Muscle layer of duodenum (tissue), 2 donors: Measurements from ENCODE around the gene GRK1.
"Not testable (repeated sequence)": the region's sequence is repeated elsewhere in the genome, so short reads cannot be mapped to it uniquely, and the experiment has no call there.

Experiments
- H3K27ac ChIP-seq: one replicate; pipeline ENCODE4 v1.7.0; 2013; ENCODE audit warnings: mild to moderate bottlenecking, low read length
- H3K27me3 ChIP-seq: one replicate; pipeline ENCODE4 v1.7.0; 2013; ENCODE audit warnings: low read depth, mild to moderate bottlenecking, control low read depth, low read length
- H3K36me3 ChIP-seq, 2 donors: one replicate each; pipeline ENCODE4 v1.7.0; 2013; ENCODE audit warnings: low read length in 2 of 2, control low read depth in 1 of 2, mild to moderate bottlenecking in 1 of 2; ENCODE audit not compliant: insufficient read depth in 2 of 2, control insufficient read depth in 1 of 2
- H3K4me1 ChIP-seq, 2 donors: one replicate each; pipeline ENCODE4 v1.7.0; 2013; ENCODE audit warnings: low read length in 2 of 2, mild to moderate bottlenecking in 2 of 2, control low read depth in 1 of 2, moderate library complexity in 1 of 2; ENCODE audit not compliant: insufficient read depth in 2 of 2, control insufficient read depth in 1 of 2
- H3K4me3 ChIP-seq, 2 donors: one replicate each; pipeline ENCODE4 v1.7.0; 2013; ENCODE audit warnings: low read length in 2 of 2, low read depth in 1 of 2, mild to moderate bottlenecking in 1 of 2
- H3K9me3 ChIP-seq, 2 donors: one replicate each; pipeline ENCODE4 v1.7.0; 2013; ENCODE audit warnings: low read length in 2 of 2, control low read depth in 1 of 2, mild to moderate bottlenecking in 1 of 2; ENCODE audit not compliant: control insufficient read depth in 1 of 2
- donor health status: healthy.

Gene GRK1

GRCh38 chr13:113624640-113625304, 42.2 kb upstream of the GRK1 start:
- peaks cover 14 to 25% of the 10 kb centered on the region in 2 donors for H3K36me3 ChIP-seq
- not testable (repeated sequence) for H3K27me3 ChIP-seq, H3K9me3 ChIP-seq, H3K4me1 ChIP-seq, H3K4me3 ChIP-seq, H3K27ac ChIP-seq

- Histone ChIP-seq H3K27ac (no peak overlapping the region), H3K27me3 (no peaks in the 10 kb centered on the region), H3K9me3 (no peaks in the 10 kb centered on the region), H3K4me1 (no peaks in the 10 kb centered on the region), H3K36me3 (peaks cover 14 to 28% of the 10 kb centered on the region in 2 donors), H3K4me3 (no peak overlapping the region)
Measured at GRCh38 chr13:113625965-113626721, 40.9 kb upstream of the GRK1 start.

GRCh38 chr13:113627136-113627535, 39.9 kb upstream of the GRK1 start:
- H3K4me3 ChIP-seq = no peak overlapping the region
- no peak overlapping the region for H3K27ac ChIP-seq
- H3K9me3 ChIP-seq = no peaks in the 10 kb centered on the region
- peaks cover 24 to 38% of the 10 kb centered on the region in 2 donors for H3K36me3 ChIP-seq
- no peaks in the 10 kb centered on the region for H3K4me1 ChIP-seq
- no peaks in the 10 kb centered on the region for H3K27me3 ChIP-seq

GRCh38 chr13:113628291-113629270, 38.4 kb upstream of the GRK1 start:
- no peak overlapping the region for H3K27ac ChIP-seq
- no peaks in the 10 kb centered on the region for H3K4me1 ChIP-seq
- H3K9me3 ChIP-seq = no peaks in the 10 kb centered on the region
- H3K27me3 ChIP-seq = no peaks in the 10 kb centered on the region
- H3K36me3 ChIP-seq = peaks cover 20 to 39% of the 10 kb centered on the region in 2 donors
- no peak overlapping the region for H3K4me3 ChIP-seq

GRCh38 chr13:113629866-113630265, 37.2 kb upstream of the GRK1 start:
- peaks cover 25 to 40% of the 10 kb centered on the region in 2 donors for H3K36me3 ChIP-seq
- H3K4me3 ChIP-seq = no peak overlapping the region
- no peaks in the 10 kb centered on the region for H3K4me1 ChIP-seq
- H3K27me3 ChIP-seq = no peaks in the 10 kb centered on the region
- no peaks in the 10 kb centered on the region for H3K9me3 ChIP-seq
- no peak overlapping the region for H3K27ac ChIP-seq

- Histone ChIP-seq H3K9me3 (no peaks in the 10 kb centered on the region), H3K36me3 (peaks cover 29 to 44% of the 10 kb centered on the region in 2 donors), H3K27ac (no peak overlapping the region), H3K27me3 (no peaks in the 10 kb centered on the region), H3K4me3 (no peak overlapping the region), H3K4me1 (no peaks in the 10 kb centered on the region)
Measured at GRCh38 chr13:113630296-113630695, 36.7 kb upstream of the GRK1 start.

GRCh38 chr13:113630804-113631203, 36.2 kb upstream of the GRK1 start:
- Histone ChIP-seq H3K27ac (no peak overlapping the region), H3K9me3 (no peaks in the 10 kb centered on the region), H3K27me3 (no peaks in the 10 kb centered on the region), H3K4me3 (no peak overlapping the region), H3K4me1 (no peaks in the 10 kb centered on the region), H3K36me3 (peaks cover 33 to 50% of the 10 kb centered on the region in 2 donors)

- Histone ChIP-seq H3K36me3 (peaks cover 36 to 57% of the 10 kb centered on the region in 2 donors), H3K9me3 (no peaks in the 10 kb centered on the region), H3K27me3 (no peaks in the 10 kb centered on the region), H3K4me1 (no peaks in the 10 kb centered on the region), H3K4me3 (no peak overlapping the region), H3K27ac (no peak overlapping the region)
Measured at GRCh38 chr13:113631341-113632095, 35.5 kb upstream of the GRK1 start.

- H3K36me3 ChIP-seq = peaks cover 45 to 64% of the 10 kb centered on the region in 2 donors
- H3K27ac ChIP-seq = no peak overlapping the region
- no peaks in the 10 kb centered on the region for H3K27me3 ChIP-seq
- H3K4me1 ChIP-seq = no peaks in the 10 kb centered on the region
- no peak overlapping the region for H3K4me3 ChIP-seq
- no peaks in the 10 kb centered on the region for H3K9me3 ChIP-seq
Measured at GRCh38 chr13:113632706-113633484, 34.1 kb upstream of the GRK1 start.

GRCh38 chr13:113633485-113633873, 33.5 kb upstream of the GRK1 start:
- Histone ChIP-seq H3K4me3 (no peak overlapping the region), H3K27ac (no peak overlapping the region), H3K4me1 (no peaks in the 10 kb centered on the region), H3K36me3 (peaks cover 47 to 70% of the 10 kb centered on the region in 2 donors), H3K9me3 (no peaks in the 10 kb centered on the region), H3K27me3 (no peaks in the 10 kb centered on the region)
